IPS-15b (cell line): ENCODE results near the gene DDX39B.
"Not testable (repeated sequence)": the region's sequence is repeated elsewhere in the genome, so short reads cannot be mapped to it uniquely, and the experiment has no call there.

Experiments used
- H3K27me3 ChIP-seq: one replicate; pipeline ENCODE4 v1.6.1; 2013; ENCODE audit warnings: low read length; ENCODE audit not compliant: control insufficient read depth, insufficient read depth
- H3K36me3 ChIP-seq: one replicate; pipeline ENCODE4 v1.6.1; 2013; ENCODE audit warnings: low read length; ENCODE audit not compliant: control insufficient read depth, insufficient read depth
- H3K4me1 ChIP-seq: one replicate; pipeline ENCODE4 v1.6.1; 2013; ENCODE audit warnings: mild to moderate bottlenecking, low read length; ENCODE audit not compliant: control insufficient read depth, insufficient read depth
- H3K4me3 ChIP-seq: one replicate; pipeline ENCODE4 v1.5.1; 2013; ENCODE audit warnings: low read depth, low read length
- H3K9ac ChIP-seq: one replicate; pipeline ENCODE4 v1.6.1; 2013; ENCODE audit warnings: low read depth, mild to moderate bottlenecking, low read length
- H3K9me3 ChIP-seq: one replicate; pipeline ENCODE4 v1.6.1; 2013; ENCODE audit warnings: mild to moderate bottlenecking, low read length; ENCODE audit not compliant: control insufficient read depth, insufficient read depth

Gene DDX39B

DNA sequence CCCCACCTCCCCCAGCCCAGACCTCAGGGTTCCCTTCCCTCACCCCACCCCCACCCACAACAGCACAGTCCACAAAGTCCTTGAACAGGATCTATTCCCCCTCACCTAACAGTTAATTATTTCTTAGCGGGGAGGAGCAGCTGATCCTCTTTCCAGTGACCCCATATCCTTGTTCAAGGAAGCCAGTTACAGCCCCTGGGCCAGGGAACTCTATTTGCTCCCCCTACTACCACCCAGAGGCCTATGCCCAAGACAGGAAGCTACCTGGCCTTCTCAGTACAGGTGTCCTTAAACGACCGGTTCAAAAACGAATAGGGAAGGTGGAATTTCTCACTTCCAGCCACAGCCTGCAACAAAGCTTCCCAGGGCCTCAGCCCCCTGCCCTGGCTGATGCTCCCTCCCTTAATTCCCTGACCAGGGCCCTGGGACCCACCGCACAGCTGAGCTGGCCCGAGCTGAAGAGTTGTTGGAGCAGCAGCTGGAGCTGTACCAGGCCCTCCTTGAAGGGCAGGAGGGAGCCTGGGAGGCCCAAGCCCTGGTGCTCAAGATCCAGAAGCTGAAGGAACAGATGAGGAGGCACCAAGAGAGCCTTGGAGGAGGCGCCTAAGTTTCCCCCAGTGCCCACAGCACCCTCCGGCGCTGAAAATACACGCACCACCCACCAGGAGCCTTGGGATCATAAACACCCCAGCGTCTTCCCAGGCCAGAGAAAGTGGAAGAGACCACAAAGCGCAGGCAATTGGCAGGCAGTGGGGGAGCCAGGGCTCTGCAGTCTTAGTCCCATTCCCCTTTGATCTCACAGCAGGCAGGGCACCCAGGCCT is 12.3 kb downstream of the DDX39B start:
- Histone ChIP-seq H3K4me1 (peaks cover 3% of the 10 kb centered on the region), H3K9me3 (no peaks in the 10 kb centered on the region), H3K9ac (no peak overlapping the region), H3K27me3 (no peaks in the 10 kb centered on the region), H3K4me3 (no peak overlapping the region), H3K36me3 (peaks cover 29% of the 10 kb centered on the region)

DNA sequence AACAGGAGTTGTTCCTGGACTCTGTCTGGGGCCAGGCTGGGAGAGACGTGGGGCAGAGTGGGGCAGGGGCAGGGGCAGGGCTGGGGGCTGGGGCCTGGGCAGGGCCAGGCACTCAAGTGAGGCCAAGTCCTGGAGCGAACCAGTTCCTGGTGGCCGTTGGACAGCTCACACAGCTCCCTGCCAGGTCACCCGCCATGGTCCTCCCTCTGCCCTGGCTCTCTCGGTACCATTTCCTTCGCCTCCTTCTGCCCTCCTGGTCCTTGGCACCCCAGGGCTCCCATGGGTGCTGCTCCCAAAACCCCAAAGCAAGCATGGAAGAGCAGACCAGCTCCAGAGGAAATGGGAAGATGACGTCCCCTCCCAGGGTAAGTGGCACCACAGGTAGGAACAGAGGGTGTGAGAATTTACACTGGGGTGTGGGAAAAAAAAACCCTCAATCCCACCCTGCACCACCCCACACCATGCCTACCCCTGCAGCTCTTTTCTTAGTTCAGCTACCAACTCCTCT is 12.9 kb downstream of the DDX39B start, which contains the start of gene MCCD1:
Gene MCCD1 (plus strand): TSS at position 142 of the 508 bp plus-strand sequence. CDS start 53 bp downstream, at position 195.
- Histone ChIP-seq H3K27me3 (no peaks in the 10 kb centered on the region), H3K36me3 (peaks cover 23% of the 10 kb centered on the region), H3K9ac (no peak within 1 kb of the TSS), H3K4me1 (peaks cover 3% of the 10 kb centered on the region), H3K4me3 (no peak within 1 kb of the TSS), H3K9me3 (no peaks in the 10 kb centered on the region)

DNA sequence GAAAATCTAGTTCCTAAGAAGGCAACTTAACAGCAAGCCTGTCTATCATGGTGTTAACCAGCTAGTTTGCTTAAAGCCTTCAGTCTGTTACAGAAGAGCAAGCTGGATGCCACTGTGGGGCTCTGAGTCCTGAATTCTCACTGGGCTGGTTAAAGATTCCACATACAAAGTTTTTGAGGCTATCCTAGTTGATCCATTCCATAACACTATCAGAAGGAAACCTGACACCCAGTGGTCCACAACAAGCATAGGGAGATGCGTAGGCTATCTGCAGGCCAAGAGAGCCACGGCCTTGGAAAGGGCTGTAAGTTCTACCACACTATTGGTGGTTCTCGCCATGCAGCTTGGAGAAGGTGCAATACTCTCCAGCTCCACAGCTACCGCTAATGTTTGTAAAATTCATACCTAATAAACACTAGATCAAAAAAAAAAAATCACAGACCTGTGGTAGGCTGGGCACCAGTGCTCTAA is 13.5 kb downstream of the DDX39B start:
- Histone ChIP-seq H3K4me1 (peaks cover 3% of the 10 kb centered on the region), H3K9me3 (no peaks in the 10 kb centered on the region), H3K4me3 (no peak overlapping the region), H3K9ac (no peak overlapping the region), H3K27me3 (no peaks in the 10 kb centered on the region), H3K36me3 (peaks cover 21% of the 10 kb centered on the region)

DNA sequence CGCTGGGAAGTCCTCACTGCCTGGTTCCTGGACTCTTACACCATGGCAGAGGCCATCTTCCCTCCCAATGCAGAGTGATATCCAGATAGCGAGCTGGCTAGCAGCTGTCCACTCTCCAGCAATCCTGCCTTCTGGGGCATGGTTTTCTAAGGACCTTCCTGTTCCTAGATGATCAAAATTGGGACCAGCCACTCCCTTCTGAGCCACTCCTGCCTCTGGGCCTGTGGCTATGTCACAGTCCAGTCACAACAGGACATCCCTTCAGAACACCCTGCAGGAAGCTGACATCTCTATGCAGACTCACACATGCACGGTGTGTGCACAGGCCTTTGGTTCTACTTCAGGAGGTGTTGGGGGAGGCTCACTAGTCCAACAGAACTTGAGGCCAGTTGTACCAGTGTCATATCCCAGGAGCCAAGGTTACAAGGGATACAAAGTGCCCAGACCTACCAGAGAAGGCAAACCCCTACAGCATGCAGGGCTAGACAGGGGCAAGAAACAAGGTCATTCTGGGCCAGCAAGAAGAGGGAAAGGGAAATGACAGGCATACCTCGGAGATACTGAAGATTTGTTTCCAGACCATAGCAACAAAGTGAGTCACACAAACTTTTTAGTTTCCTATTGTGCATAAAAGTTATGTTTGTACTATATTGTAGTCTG is 15.7 kb downstream of the DDX39B start:
- H3K9ac ChIP-seq, result no peak overlapping the region
- peaks cover 12% of the 10 kb centered on the region for H3K36me3 ChIP-seq
- H3K4me3 ChIP-seq, result no peak overlapping the region
- peaks cover 3% of the 10 kb centered on the region for H3K4me1 ChIP-seq
- no peaks in the 10 kb centered on the region for H3K27me3 ChIP-seq
- no peaks in the 10 kb centered on the region for H3K9me3 ChIP-seq

- Histone ChIP-seq H3K9ac (no peak overlapping the region), H3K4me3 (no peak overlapping the region), H3K27me3 (no peaks in the 10 kb centered on the region), H3K4me1 (peaks cover 3% of the 10 kb centered on the region), H3K9me3 (no peaks in the 10 kb centered on the region), H3K36me3 (peaks cover 7% of the 10 kb centered on the region)
These were observed 16.3 kb downstream of the DDX39B start for GRCh38 chr6:31525553-31525931.

DNA sequence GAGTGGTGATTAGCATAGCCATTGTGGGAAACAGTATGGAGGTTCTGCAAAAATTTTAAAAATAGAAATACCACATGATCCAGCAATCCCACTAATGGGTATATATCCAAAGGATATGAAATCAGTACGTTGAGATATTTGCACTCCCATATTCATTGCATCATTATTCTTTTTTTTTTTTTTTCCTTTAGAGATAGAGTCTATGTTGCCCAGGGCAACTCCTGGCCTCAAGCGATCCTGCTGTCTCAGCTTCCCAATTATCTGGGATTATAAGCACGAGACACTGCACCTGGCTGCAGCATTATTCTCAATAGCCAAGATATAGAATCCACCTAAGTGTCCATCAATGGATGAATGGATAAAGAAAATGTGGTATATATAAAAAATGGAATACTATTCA is 20.0 kb downstream of the DDX39B start:
- no peaks in the 10 kb centered on the region for H3K27me3 ChIP-seq
- H3K9ac ChIP-seq, result no peak overlapping the region
- H3K4me1 ChIP-seq, result no peaks in the 10 kb centered on the region
- no peak overlapping the region for H3K4me3 ChIP-seq
- H3K36me3 ChIP-seq, result no peaks in the 10 kb centered on the region
- H3K9me3 ChIP-seq, result no peaks in the 10 kb centered on the region

DNA sequence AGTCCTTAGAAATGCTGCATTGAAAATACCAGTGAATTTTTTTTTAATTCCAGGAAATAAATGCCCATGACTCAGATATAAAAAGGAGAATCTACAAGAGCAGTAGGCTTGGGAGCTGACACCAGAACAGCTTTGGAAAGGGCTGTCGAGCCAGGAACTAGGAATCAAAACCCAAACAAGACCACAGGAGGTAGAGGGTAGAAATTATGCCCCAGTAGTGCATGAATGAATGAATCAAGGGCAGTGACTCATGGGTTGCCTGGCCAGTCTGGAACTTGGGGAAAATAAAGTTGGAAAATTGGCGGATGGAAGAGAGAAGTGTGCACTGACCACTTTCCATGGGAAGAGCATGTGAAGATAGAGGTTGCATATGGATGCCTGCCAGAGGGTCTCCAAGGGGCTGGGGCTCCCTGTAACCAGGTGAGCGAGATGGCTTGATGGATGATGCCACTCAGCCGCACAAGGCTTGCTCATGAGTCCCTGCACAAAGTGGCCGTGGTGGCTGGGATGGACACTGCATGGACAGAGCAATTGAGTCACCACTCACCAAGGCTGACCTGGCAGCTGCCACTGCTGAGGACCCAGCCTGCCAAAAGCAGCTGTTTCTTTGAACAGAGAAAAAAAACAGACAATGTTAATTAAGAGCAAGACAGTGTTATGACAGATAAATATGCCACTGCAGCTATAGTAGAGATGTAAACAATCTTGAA is 28.2 kb downstream of the DDX39B start:
- H3K36me3 ChIP-seq, result peaks cover 5% of the 10 kb centered on the region
- H3K9ac ChIP-seq, result no peak overlapping the region
- peaks cover 3% of the 10 kb centered on the region for H3K27me3 ChIP-seq
- no peak overlapping the region for H3K4me3 ChIP-seq
- no peaks in the 10 kb centered on the region for H3K4me1 ChIP-seq
- no peaks in the 10 kb centered on the region for H3K9me3 ChIP-seq

DNA sequence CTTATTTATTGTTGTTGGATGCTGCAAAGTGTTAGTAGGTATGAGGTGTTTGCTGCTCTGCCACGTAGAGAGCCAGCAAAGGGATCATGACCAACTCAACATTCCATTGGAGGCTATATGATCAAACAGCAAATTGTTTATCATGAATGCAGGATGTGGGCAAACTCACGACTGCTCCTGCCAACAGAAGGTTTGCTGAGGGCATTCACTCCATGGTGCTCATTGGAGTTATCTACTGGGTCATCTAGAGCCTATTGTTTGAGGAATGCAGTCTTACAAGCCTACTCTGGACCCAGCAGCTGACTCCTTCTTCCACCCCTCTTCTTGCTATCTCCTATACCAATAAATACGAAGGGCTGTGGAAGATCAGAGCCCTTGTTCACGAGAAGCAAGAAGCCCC is 31.8 kb downstream of the DDX39B start:
- no peak overlapping the region for H3K4me3 ChIP-seq
- peaks cover 2% of the 10 kb centered on the region for H3K4me1 ChIP-seq
- no peaks in the 10 kb centered on the region for H3K27me3 ChIP-seq
- H3K36me3 ChIP-seq, result peaks cover 17% of the 10 kb centered on the region
- no peak overlapping the region for H3K9ac ChIP-seq
- no peaks in the 10 kb centered on the region for H3K9me3 ChIP-seq

GRCh38 chr6:31509036-31509435 is 32.8 kb downstream of the DDX39B start:
- H3K4me1 ChIP-seq, H3K9ac ChIP-seq, H3K4me3 ChIP-seq, H3K27me3 ChIP-seq, H3K9me3 ChIP-seq: not testable (repeated sequence)
- peaks cover 17% of the 10 kb centered on the region for H3K36me3 ChIP-seq

- H3K9me3 ChIP-seq, result no peaks in the 10 kb centered on the region
- H3K9ac ChIP-seq, result no peak overlapping the region
- H3K36me3 ChIP-seq, result peaks cover 12% of the 10 kb centered on the region
- no peak overlapping the region for H3K4me3 ChIP-seq
- peaks cover 3% of the 10 kb centered on the region for H3K4me1 ChIP-seq
- H3K27me3 ChIP-seq, result peaks cover 12% of the 10 kb centered on the region
These were observed 39.2 kb downstream of the DDX39B start for GRCh38 chr6:31502586-31502985.

DNA sequence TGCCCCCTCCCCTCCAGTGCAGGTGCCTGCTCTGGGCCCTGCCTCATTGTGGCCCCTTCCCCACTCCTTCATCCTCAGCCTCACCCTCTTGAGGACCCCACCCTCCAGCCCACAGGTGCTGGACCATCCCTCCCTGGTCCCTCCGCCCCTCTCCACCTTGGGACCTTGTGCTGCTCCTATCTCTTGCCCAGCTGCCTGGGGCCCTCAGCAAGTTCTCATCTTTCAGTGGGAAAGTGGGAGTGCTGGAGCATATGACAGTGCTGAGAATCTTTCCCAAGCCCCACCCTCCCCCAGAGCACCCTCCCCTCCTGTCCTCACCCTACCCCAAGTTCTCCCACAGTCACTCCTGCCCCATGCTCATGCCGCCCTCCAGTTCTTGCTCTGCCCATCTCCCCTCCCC is 42.2 kb downstream of the DDX39B start:
- H3K27me3 ChIP-seq, result peaks cover 37% of the 10 kb centered on the region
- H3K9ac ChIP-seq, H3K36me3 ChIP-seq, H3K4me3 ChIP-seq, H3K4me1 ChIP-seq, H3K9me3 ChIP-seq: not testable (repeated sequence)
